Measurements from ENCODE around the gene TSC22D1.

TSC22D1 gene

DNA sequence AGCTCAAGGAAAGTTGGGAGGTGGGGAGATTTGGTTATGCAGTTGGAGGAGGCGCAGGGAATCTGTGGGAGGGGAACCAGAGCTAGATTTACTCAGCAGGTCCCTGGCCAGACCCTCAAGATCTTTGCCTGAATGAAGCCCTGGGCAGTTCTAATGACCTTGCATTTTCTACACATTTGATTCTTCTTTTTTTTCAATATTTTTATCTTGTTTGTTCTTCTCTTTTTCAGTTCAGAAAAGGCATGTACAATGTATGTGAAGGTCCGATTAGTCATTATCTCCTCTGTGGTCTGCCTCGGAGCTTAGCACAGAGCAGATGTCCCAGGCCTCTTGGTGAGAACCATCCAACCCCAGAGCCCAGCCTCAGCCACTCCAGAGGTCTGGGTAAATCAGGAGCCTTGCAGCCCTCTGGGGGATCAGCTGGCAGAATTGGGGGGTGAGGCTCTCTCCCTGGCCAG is 178.3 kb downstream of the TSC22D1 start:
- H3K4me3 ChIP-seq (ENCODE audit: low read length): no peak overlapping the region
- no peak for TF ChIP-seq ZNF274 (IDR thresholded peaks at IDR 0.05; ENCODE audit: low read depth, low read length)

DNA sequence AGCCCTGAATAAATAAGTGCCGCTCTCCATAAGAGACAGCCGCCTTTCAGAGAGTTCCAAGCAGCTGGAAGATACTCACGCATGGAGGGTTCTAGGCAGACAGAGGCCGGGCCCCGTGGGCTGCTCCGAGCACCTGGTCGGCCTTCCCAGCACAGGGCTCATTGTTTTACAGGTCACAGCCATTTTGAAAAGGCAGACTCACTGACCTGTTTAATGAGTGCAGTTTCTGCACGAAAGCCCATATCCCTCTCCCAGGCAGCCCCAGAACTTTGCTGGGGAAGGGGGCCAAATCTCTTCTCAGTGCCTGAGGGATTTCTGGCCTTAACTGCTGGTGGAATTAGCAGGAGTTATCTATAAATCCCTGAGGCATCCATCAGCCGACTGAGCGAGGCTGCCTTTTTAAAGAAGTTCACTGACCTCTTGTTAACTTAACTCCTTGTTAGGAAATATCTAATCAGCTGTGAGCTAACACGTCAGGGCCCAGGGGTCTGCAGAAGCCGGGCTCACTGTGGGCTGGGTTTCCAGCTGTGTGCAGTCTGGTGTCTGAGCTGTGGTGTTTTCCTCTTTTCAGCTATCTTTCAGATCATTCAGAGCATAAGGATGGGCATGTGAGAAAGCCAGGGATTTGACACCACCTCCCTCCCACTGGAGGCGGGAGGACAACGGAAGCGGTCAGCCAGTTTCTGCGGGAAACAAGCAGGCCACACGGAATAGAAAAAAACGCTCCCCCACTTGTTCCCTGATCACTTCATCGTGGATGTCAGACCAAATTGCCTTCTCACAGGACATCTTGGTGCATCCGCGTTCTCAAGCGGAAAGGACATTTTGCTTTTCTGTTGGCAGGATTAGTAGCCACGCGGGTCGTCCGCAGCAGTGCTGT is 179.2 kb downstream of the TSC22D1 start:
- no peak overlapping the region for H3K4me3 ChIP-seq (ENCODE audit: low read length)
- no peak for TF ChIP-seq ZNF274 (IDR thresholded peaks at IDR 0.05; ENCODE audit: low read depth, low read length)

DNA sequence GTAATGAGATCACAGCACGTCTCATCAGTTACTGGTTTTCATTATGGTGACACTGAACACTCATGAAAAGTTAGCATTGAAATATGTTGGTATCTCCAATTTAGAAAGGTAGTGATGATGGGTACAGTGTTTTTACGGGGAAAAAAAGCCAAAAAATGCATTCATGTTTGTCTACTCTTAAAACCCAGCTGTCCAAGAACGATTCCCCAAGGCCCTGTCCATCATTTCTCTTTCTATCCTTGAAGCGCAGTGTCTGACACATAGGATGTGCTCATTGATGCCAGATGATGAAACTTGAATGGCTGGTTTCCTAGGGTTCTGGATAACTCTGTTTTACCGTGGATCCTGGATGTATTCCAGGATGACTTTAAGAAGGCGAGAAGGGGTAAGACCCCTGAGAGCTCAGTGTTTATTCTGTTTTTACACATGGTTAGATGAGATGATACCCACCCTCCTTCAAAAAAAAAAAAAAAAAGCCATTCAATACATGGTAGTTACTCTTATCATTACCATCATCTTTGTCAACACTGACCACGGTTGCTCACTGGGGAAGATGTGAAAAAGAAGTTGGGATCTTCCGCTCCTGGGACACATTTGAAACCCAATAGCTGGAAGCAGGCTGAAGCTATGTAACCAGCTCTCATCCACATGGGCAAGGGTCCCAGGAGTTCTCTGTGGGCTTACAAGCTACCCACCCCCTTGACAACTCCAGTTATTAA is 180.0 kb downstream of the TSC22D1 start:
- no peak overlapping the region for H3K4me3 ChIP-seq (ENCODE audit: low read length)
- no peak for TF ChIP-seq ZNF274 (IDR thresholded peaks at IDR 0.05; ENCODE audit: low read depth, low read length)

DNA sequence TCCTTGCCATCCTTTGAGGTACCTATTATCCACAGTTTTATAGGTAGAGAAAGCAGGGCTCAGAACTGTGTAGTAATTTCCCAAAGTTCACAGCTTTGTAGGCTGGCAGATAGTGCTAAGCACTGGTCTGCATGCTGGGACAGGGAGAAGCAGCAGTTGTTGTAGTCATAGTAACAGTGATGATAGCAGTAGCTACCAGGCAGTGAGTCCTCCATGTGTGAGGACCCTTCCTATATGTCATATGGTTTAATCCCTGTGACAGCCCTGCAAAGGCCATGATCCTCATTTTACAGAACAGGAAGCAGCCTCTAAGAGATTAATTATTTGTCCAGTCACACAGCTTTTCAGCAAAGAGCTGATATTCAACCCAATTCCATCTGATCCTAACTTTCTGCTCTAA is 181.5 kb downstream of the TSC22D1 start:
- no peak overlapping the region for H3K4me3 ChIP-seq (ENCODE audit: low read length)
- TF ChIP-seq ZNF274 (IDR thresholded peaks at IDR 0.05; ENCODE audit: low read depth, low read length): no peak

DNA sequence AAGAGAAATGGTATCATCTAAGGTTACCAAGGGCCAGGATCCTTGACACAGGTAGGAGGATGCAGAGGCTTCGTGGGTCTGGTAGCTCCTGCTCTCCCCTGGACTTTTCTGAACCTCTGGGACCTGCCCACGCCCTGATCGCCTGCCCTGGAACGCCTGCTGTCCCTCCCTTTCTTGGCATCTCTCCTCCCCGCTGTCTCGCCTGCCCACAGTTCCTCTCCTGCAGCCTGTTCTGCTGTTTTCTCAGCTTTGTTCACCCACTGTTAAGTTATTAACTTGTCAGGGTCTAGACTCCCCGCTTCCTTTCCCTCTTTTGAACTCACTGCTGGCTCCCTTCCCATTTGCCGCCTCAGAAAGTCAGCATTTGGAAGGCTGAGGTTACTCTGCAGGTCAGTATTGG is 182.7 kb downstream of the TSC22D1 start:
- no peak overlapping the region for H3K4me3 ChIP-seq (ENCODE audit: low read length)
- TF ChIP-seq ZNF274 (IDR thresholded peaks at IDR 0.05; ENCODE audit: low read depth, low read length): no peak

DNA sequence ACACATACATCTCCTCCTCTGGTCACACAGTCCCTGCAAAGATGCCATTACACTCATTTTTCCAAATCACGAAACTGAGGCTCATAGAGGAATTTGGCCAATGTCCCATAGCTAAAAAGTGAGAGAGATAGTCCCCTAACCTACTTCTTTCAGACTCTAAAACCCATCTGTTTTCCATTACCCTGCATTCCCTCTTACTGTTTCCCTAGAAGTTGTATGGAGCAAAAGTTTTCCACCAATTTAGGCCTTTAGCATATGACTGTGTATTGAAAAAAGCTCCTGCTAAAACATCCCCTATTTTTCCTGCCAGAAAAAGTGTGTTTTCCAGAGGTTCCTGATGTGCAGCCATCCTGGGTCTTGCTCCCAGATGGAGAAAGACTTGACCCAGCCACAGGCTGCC is 186.3 kb downstream of the TSC22D1 start:
- TF ChIP-seq ZNF274 (IDR thresholded peaks at IDR 0.05; ENCODE audit: low read depth, low read length): no peak
- H3K4me3 ChIP-seq (ENCODE audit: low read length): no peak overlapping the region

DNA sequence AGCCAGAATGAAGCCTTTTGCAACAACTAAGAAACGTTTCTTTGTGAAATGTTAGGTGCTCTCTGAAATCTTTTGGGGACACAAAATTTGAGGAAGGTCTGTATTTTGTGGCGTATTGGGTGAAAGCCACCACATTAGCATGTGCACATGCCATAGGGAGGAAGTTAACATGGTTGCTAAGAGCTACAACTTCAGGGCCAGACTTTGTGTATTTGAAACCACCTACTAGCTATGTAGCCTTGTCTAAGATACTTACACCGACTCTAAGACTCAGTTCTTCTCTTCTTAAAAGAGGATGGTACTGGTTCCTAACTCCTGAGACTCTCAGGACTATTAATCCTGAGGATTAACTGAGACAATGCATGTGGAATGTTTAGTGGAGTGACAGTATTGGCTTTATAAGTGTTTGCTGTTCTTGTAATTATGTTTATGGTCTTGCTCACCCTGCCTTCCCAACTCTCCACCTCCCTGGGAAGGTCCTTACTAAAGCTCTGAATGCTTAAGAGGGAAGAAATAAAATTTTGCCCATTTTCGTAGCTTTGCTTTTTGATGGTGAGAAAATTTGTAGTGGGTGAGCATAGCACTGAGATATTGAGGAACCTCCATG is 187.0 kb downstream of the TSC22D1 start:
- no peak overlapping the region for H3K4me3 ChIP-seq (ENCODE audit: low read length)
- TF ChIP-seq ZNF274 (IDR thresholded peaks at IDR 0.05; ENCODE audit: low read depth, low read length): no peak

DNA sequence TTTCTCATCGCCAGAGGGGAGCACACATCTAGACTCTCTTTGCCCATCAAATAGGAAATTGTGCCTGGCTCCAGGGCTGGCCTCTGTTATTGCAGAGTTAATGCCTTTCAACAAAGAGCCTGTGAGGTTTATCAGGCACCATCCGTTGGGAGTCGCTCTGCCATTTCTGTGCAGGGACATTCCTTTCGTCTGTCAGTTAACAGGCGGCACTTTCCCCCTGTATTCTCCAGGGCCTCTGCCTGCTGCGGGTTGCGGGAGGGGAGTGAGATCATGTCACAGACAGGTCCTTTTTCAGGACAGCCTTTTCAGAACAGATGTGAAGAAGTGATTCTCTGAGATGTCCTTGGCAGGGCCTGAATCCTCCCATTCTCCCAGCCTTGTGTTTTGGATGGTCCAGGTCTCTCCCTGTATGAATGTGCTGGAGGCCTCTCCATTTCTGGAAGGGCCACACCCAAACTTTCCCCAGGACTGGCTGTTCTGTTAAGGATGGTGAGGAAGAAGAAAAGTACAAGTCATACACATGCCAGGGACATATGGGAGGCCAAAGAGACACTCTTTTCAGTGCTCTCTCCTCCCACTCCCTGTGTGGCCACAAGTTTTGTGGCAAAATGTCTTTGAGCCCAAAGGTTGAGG is 187.6 kb downstream of the TSC22D1 start:
- H3K4me3 ChIP-seq (ENCODE audit: low read length): no peak overlapping the region
- no peak for TF ChIP-seq ZNF274 (IDR thresholded peaks at IDR 0.05; ENCODE audit: low read depth, low read length)

DNA sequence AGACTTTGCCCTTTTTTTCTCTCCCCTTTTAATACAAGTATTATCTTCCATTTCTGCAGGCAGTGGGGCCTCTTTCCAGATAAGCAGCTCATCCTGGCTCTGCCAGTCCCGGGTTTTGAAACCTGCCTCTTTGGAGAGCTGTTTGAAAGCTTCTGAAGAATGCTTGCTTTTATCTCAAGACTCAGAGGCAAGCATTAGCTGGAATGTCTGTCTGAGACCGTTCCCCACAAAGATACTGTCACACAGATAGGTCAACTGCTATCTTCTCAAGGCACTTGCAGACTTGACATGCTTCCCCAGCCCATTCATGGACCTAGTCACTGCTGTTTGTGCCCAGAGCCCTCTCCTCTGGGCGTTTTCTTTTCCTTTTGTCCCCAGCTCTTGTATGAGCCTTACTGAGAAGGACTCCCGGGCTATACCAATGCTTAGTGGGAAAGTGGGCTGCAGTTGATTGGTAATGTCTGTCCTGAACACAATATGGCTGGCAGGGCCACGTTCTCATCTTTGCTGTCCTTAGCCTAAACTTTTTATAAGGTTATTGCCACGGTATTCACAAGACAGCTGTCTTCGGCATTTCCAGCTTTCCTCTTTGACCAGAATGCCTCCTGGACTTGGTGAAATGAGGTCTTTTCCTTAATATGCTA is 189.1 kb downstream of the TSC22D1 start:
- no peak overlapping the region for H3K4me3 ChIP-seq (ENCODE audit: low read length)

DNA sequence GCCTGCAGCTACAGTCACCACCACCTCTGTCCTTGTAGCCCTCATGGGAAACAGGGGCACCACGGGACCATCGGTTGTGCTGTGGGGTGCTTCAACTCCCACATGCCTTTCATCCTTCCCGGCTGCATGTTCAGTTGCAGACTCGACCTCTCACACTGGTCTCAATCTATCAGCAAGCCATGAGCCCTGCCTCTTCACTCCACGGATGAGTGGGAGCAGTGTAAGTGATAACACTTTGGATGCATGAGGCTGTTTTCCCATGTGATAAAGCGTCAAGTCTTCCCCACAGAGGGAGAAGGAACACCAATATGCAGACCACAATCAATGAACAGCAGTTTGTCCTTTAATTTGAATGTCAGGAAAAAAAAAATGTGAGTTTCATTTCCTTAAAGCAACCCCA is 190.3 kb downstream of the TSC22D1 start:
- no peak overlapping the region for H3K4me3 ChIP-seq (ENCODE audit: low read length)
- TF ChIP-seq ZNF274 (IDR thresholded peaks at IDR 0.05; ENCODE audit: low read depth, low read length): no peak

More for the DNA sequence above, 189.1 kb downstream of the TSC22D1 start:
- TF ChIP-seq ZNF274 (IDR thresholded peaks at IDR 0.05; ENCODE audit: low read depth, low read length): no peak

DNA sequence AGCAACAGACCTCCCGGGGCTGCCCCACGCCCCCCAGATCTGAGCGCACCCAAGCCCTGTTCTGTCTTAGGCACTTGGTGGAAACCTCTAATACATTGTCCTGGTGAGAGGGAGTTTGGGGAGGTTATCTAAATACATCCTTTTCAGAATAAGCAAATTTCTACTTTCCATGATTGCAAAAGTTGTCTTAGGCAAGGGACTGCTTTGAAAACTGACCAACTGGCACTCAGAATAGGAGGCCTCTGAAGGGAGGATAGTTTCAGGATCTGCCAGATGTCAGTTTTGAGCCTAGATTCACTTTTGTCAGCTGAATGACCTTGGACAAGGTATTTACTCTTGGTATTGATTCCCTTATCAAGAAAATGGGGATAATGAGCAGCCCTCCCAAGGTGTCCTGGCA is 190.7 kb downstream of the TSC22D1 start:
- no peak for TF ChIP-seq ZNF274 (IDR thresholded peaks at IDR 0.05; ENCODE audit: low read depth, low read length)
- no peak overlapping the region for H3K4me3 ChIP-seq (ENCODE audit: low read length)

DNA sequence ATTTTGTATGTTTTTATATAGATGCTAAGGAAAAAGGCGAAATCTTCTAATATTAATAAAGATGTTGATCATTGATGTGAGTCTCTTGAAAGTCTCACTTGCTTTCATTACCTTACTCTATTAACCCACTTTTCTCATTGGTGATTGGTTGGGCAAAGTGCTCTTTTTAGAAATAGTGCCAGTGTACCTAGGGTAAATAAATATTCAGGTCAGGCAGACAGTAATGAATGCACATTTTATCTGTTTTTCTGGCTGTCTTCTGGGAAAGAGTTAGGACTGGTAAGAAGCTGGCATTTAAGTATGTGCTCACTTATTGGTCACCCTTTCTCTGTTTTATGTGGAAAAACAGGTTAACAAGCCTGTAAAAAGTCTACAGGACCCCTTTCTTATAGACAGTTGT is 191.4 kb downstream of the TSC22D1 start:
- TF ChIP-seq ZNF274 (IDR thresholded peaks at IDR 0.05; ENCODE audit: low read depth, low read length): no peak
- H3K4me3 ChIP-seq (ENCODE audit: low read length): no peak overlapping the region

DNA sequence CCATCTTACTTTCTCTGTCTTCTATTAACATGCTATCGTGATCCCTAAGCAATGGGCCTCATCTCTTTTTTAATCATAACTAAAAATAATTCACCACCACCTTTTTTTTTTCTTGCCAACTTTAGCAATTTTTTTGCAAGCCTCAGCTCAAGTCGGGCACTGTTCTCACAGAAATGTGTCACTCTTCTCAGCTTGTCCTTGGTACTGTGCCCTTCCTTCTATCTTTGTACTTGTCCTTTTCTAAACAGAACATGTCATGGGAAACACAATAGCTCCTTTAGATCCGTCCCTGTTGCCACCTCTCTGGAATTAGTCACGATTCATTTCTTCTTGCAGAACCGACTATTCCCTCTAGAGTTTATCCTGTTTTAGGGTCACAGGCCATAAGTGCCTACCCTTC is 192.2 kb downstream of the TSC22D1 start:
- no peak for TF ChIP-seq ZNF274 (IDR thresholded peaks at IDR 0.05; ENCODE audit: low read depth, low read length)

DNA sequence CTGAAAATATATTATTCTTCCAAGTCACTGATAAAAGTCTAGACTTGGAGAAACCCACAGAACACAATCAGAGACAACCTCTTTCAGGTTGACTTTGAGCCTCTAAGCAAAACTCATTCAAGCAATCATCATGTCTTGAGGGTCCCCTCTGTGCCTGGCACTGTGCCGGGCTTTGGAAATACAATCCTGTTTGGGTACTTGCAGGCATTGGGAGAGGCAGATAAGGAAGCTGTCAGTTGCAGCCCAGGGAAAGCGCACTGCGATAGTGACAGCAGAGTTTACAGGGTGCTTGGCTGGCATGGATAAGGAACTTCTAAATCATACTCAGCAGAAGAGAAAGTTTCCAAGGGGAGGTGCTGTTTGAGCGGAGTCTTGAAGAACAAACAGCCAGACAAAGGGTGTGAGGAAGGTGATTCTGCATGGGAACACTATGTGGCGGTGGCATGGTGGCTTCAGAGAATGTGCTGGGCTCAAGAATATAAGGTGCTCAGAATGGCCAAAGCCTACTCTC is 193.4 kb downstream of the TSC22D1 start:
- no peak for TF ChIP-seq ZNF274 (IDR thresholded peaks at IDR 0.05; ENCODE audit: low read depth, low read length)

More for the DNA sequence above, 192.2 kb downstream of the TSC22D1 start:
- no peak overlapping the region for H3K4me3 ChIP-seq (ENCODE audit: low read length)

More for the DNA sequence above, 193.4 kb downstream of the TSC22D1 start:
- H3K4me3 ChIP-seq (ENCODE audit: low read length): no peak overlapping the region
